ENCODE results near the gene CDC25C. TPM values are rescaled to one million over a fixed set of nuclear protein-coding genes. Genes with fewer than 3 reads are reported as not detected.

Gene CDC25C
- total RNA-seq, 2 donors from 2014 or later: 14.8 to 30.6 TPM

DNA sequence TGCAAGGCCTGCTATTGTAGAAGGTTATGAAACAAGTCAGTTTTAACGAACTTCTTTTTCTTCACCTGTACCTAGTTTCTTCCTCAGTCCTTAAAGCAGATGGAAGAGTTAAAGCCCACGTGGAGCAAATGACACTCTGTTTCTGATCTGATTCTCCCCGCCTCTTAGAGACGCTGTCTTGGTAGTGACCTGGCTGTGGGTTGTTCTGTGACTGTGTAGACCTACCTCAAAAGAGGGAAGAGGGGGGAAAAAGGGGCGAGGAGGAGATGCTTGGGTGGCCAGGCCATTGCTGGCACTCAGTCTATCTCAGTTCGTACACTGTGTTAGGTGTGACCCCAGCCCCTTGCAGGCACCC is 57.8 kb downstream of the CDC25C start:
- Mint-ChIP-seq H3K27ac (no peak overlapping the region), H3K36me3 (ENCODE audit: low read depth) (no peaks in the 10 kb centered on the region), H3K9me3 (peaks cover 2% of the 10 kb centered on the region), H3K4me1 (peaks cover 15% of the 10 kb centered on the region), H3K27me3 (ENCODE audit: insufficient read depth) (peaks cover 65% of the 10 kb centered on the region), H3K4me3 (peak overlapping the region; percentile 45)
- H3K4me1 ChIP-seq (ENCODE audit: control insufficient read depth, insufficient read depth, low read length): no peaks in the 10 kb centered on the region
- H3K9me3 ChIP-seq (ENCODE audit: control insufficient read depth, low read length): no peaks in the 10 kb centered on the region
- WGBS, 2 experiments (ENCODE audit: insufficient coverage in 1 of 2, insufficient read length in 1 of 2): 60 to 94% methylated on average over 2 to 6 of the region's 6 CpGs
- no peak overlapping the region for H3K27ac ChIP-seq (ENCODE audit: low read depth, low read length)
- H3K4me3 ChIP-seq (ENCODE audit: low read length): peak overlapping the region; percentile 67
- H3K27me3 ChIP-seq (ENCODE audit: control insufficient read depth, insufficient read depth, low read length, poor library complexity, severe bottlenecking): peaks cover 48% of the 10 kb centered on the region
- no peaks in the 10 kb centered on the region for H3K36me3 ChIP-seq (ENCODE audit: control insufficient read depth, insufficient read depth, low read length)
- no peak for DNase-seq
- TF ChIP-seq, protein P1, sequence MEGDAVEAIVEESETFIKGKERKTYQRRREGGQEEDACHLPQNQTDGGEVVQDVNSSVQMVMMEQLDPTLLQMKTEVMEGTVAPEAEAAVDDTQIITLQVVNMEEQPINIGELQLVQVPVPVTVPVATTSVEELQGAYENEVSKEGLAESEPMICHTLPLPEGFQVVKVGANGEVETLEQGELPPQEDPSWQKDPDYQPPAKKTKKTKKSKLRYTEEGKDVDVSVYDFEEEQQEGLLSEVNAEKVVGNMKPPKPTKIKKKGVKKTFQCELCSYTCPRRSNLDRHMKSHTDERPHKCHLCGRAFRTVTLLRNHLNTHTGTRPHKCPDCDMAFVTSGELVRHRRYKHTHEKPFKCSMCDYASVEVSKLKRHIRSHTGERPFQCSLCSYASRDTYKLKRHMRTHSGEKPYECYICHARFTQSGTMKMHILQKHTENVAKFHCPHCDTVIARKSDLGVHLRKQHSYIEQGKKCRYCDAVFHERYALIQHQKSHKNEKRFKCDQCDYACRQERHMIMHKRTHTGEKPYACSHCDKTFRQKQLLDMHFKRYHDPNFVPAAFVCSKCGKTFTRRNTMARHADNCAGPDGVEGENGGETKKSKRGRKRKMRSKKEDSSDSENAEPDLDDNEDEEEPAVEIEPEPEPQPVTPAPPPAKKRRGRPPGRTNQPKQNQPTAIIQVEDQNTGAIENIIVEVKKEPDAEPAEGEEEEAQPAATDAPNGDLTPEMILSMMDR (conservative IDR thresholded peaks at IDR 0.05): no peak
- no peak overlapping the region for H3K9ac ChIP-seq (ENCODE audit: extremely low read depth, low read length, poor library complexity, severe bottlenecking)

DNA sequence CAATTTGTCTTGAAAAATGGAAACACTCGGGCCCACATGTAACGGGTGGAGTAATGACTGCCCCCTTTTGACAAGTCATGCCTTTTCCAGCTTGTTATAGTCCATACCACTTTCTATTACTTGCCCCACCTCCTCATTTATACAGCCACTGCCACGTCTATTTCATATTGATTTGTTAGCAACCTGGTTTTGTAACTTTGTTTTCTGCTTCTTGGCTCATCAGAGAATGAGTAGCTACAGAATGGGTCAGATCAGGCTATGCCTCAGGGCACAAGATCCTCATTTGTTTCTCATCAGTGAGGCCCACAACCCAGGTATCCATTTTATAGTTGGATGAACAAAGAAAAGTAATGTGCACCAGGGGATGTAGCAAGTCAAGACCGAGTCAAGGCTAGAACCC is 58.9 kb downstream of the CDC25C start:
- no peak for DNase-seq
- Histone ChIP-seq H3K4me3 (ENCODE audit: low read length) (no peak overlapping the region), H3K9me3 (ENCODE audit: control insufficient read depth, low read length) (no peaks in the 10 kb centered on the region), H3K36me3 (ENCODE audit: control insufficient read depth, insufficient read depth, low read length) (no peaks in the 10 kb centered on the region), H3K4me1 (ENCODE audit: control insufficient read depth, insufficient read depth, low read length) (no peaks in the 10 kb centered on the region), H3K27me3 (ENCODE audit: control insufficient read depth, insufficient read depth, low read length, poor library complexity, severe bottlenecking) (peaks cover 48% of the 10 kb centered on the region), H3K9ac (ENCODE audit: extremely low read depth, low read length, poor library complexity, severe bottlenecking) (no peak overlapping the region), H3K27ac (ENCODE audit: low read depth, low read length) (no peak overlapping the region)
- H3K4me3 Mint-ChIP-seq: no peak overlapping the region
- peaks cover 15% of the 10 kb centered on the region for H3K4me1 Mint-ChIP-seq
- no peak overlapping the region for H3K27ac Mint-ChIP-seq
- no peaks in the 10 kb centered on the region for H3K36me3 Mint-ChIP-seq (ENCODE audit: low read depth)
- peaks cover 2% of the 10 kb centered on the region for H3K9me3 Mint-ChIP-seq
- H3K27me3 Mint-ChIP-seq (ENCODE audit: insufficient read depth): peaks cover 65% of the 10 kb centered on the region
- 94 to 97% methylated on average over 3 to 4 of the region's 4 CpGs for WGBS, 2 experiments (ENCODE audit: insufficient coverage in 1 of 2, insufficient read length in 1 of 2)
- TF ChIP-seq, protein P1 (conservative IDR thresholded peaks at IDR 0.05): no peak

DNA sequence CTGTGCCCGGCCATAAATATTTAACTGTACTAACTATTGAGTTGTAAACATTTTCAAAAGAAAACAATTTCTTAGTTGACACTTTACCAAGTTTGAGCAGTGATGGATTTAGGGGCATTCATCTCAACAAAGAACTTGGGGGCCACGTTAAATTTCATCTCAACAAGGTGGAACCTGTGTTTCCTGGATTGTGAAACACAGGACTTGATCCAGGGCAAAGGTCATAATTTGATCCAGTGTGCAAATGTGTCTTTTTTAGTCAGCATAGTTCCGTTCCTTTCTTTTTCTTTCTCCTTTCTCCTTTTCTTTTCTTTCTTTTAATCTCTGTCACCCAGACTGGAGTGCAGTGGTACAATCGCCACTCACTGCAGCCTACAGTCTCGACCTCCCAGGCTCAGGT is 60.3 kb downstream of the CDC25C start:
- no peak overlapping the region for H3K27ac Mint-ChIP-seq
- Histone ChIP-seq H3K4me1 (ENCODE audit: control insufficient read depth, insufficient read depth, low read length) (no peaks in the 10 kb centered on the region), H3K9ac (ENCODE audit: extremely low read depth, low read length, poor library complexity, severe bottlenecking) (no peak overlapping the region), H3K27me3 (ENCODE audit: control insufficient read depth, insufficient read depth, low read length, poor library complexity, severe bottlenecking) (peaks cover 42% of the 10 kb centered on the region), H3K36me3 (ENCODE audit: control insufficient read depth, insufficient read depth, low read length) (no peaks in the 10 kb centered on the region), H3K4me3 (ENCODE audit: low read length) (no peak overlapping the region), H3K27ac (ENCODE audit: low read depth, low read length) (no peak overlapping the region), H3K9me3 (ENCODE audit: control insufficient read depth, low read length) (no peaks in the 10 kb centered on the region)
- H3K27me3 Mint-ChIP-seq (ENCODE audit: insufficient read depth): peaks cover 56% of the 10 kb centered on the region
- DNase-seq: no peak
- H3K4me1 Mint-ChIP-seq: peaks cover 15% of the 10 kb centered on the region
- no peak overlapping the region for H3K4me3 Mint-ChIP-seq
- H3K36me3 Mint-ChIP-seq (ENCODE audit: low read depth): no peaks in the 10 kb centered on the region
- peaks cover 2% of the 10 kb centered on the region for H3K9me3 Mint-ChIP-seq
- TF ChIP-seq, protein P1 (conservative IDR thresholded peaks at IDR 0.05): no peak
- WGBS, 2 experiments (ENCODE audit: insufficient coverage in 1 of 2, insufficient read length in 1 of 2): 88 to 92% methylated on average over 3 to 5 of the region's 5 CpGs
